ENCODE data around the gene CYP1A1.
"Not testable (repeated sequence)": the region's sequence is repeated elsewhere in the genome, so short reads cannot be mapped to it uniquely, and the experiment has no call there.

CYP1A1 gene, protein sequence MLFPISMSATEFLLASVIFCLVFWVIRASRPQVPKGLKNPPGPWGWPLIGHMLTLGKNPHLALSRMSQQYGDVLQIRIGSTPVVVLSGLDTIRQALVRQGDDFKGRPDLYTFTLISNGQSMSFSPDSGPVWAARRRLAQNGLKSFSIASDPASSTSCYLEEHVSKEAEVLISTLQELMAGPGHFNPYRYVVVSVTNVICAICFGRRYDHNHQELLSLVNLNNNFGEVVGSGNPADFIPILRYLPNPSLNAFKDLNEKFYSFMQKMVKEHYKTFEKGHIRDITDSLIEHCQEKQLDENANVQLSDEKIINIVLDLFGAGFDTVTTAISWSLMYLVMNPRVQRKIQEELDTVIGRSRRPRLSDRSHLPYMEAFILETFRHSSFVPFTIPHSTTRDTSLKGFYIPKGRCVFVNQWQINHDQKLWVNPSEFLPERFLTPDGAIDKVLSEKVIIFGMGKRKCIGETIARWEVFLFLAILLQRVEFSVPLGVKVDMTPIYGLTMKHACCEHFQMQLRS

DNA sequence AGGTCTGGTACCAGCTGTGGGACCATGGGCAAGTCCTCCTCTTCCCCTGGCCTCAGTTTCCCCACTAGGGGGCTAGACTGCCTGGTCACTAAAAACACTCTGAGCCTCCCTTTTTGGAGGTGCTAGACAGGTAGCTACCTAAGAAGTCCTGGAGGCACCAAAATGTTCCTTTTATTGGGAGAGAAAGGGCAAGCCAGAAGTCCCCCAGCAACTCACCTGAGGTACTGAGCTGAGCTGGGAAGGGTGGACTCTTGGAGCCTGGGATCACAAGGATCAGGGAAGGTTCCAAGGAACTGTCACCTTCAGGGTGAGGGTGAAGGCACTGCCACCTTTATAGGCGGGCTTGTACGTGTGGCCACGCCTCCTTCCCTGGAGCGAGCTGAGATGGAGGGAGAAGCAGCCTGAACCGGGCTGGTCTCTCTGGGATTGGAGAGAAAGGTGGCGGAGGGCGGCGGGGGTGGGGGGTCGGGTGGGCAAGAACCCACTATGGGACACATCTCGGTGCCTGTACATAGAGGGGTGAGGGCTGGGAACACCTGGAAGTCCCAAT lies at the start of gene CYP1A1:
CYP1A1 (minus strand) TSS at position 304 of the 550 bp plus-strand sequence. CDS start 2,431 bp downstream, outside the sequence.
- DNase-seq = peak; percentile 30

DNA sequence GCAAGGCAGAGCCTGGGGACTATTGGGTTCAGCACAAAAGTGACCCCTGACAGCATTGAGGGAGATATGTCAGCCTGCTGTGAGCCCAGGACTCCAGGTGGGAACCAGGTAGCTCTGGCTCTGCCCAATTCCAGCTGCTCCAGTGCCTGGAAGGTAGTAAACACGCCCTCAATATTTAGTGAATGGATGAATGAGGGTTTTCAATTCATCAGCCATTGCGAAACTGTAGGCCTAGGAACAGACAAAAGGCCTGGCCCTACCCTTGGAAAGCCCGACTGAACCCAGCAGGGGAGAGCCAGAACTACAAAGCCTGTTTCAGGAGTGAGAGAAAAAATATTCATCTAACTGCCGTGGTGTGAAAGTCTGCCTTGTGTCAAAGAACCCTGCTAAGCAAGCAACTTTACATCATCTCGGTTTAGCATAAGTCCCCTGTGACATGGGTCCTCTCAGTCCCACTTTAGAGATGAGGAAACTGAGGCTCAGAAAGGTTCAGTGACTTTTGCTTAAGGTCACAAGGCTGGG lies 48.5 kb upstream of the CYP1A1 start:
- DNase-seq = no peak

DNA sequence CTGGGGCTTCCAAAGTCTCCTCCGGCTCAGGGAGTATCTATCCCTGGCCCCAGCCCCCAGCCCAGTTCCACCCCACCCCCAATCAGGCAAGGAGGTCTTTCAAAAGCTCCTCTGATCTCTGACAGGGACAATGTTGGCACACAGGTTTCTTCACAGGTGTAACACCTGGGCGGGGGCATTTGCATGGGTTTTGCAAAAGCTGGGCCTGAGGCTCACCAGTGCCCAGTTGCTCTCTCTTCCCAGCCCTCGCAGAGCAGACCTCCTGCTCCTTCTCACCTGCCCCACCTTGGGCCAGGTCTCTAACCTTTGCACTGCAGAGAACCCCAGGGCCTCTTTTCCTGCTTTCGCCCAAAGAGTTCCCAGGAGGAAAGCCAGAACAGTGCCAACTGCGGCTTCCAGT lies 48.0 kb upstream of the CYP1A1 start:
- DNase-seq = no peak

DNA sequence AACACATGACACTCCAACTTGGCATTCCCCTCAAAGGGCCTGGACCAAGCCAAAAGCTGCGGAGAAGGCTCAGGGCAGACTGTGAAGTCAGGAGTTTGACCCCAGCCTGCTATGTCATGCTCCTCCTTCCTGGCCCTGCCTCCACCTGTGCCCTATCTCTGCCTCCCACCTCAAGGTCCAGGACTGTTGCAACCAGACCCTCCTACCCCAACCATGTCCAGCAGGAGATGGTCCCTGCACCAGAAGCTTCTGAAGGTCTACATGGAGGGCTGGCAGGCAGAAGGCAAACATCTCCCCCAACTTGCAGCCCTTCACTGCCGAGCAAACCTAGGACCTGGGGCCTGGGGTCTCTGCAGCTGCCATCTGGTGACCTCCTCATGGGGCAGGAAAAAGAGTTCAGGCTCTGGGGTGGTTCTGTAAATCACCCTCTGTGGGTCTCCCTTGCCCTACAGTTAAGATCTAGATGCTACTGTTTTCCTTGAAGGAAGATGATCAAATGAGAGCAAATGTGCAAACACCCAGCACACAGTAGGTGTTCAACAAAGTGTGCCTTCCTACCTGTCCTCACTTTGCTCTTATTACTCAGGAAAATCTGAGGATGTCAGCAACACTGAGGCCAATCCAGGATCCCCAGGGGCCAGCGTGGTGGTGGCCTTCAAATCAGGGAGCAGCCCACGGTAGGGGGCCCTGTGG lies 45.0 kb upstream of the CYP1A1 start:
- no peak for DNase-seq

DNA sequence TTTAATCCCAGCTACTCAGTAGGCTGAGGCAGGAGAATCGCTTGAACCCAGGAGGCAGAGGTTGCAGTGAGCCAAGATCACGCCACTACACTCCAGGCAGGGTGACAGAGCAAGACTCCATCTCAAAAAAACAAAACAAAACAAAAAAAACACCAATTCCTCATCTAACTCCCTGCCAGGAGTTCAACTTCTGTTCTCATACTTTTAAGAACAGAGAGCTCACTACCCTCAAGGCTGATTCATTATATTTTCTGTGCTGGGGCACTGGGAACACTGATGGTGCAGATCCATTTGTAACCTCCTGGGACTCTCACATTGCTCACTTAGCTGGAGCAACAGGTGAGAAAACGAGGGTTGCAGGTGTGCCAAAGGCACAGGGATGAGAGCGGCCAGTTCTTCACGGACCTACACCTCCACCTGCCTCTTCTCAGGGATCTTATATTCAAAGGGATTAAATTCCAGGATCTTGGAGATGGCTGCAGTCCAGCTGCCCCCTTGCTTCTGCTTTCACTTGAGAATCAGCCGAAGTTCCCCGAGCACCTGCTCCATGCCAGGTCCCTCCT lies 44.2 kb upstream of the CYP1A1 start:
- DNase-seq = no peak

DNA sequence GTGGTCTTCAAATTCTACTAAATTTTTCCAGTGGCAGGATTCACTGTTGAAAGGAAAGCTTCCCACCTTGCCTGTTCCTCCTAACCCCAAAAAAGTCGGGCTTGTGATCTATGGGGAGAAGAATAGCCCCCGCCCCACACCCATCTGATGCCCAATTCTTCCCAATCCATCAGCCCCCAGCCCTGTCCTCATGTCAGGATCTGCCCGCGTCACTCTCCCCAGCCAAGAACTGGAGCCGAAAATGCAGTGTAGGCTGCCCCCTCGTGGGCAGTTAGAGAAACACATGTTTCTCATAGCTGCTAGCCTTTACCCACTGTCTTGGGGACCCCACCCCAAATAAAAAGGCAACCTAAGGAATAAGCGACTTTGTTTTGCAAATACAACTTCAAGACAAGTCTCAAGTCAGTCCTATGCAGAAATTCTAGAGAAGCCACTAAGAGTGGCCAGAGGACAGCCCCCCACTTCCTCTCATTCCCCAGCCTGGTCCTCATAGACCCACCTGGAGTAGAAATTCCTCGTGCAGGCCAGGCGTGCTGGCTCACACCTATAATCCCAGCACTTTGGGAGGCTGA lies 43.5 kb upstream of the CYP1A1 start:
- peak; percentile 72 for DNase-seq

DNA sequence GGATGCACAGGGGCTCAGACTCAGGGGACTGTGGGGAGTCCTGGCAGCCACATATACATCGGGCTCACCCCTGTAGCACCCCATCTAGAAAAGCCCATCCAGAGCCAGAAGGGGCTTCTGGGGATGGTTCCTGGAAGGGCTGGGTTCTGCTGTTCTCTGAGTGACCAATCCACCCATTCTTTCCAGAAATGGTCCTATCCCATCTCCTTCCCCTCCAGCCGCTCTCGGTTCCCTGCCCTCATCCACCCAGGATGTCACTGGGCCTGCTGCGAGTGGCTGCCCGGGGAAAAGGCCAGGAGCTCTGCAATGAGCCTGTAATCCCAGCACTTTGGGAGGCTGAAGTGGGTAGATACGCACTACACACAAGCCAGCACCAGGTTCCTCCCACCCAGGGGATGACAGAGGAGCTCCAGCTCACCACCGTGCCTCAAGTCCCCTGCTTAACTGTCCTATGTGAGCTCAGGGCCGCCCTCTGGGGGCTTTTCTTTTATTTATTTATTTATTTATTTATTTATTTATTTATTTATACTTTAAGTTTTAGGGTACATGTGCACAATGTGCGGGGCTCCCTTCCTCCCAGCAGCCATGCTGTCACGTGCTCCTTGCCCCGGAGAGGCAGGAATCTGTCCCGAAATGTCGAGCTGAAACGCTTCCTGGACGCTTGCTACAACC lies 42.9 kb upstream of the CYP1A1 start:
- DNase-seq = no peak

DNA sequence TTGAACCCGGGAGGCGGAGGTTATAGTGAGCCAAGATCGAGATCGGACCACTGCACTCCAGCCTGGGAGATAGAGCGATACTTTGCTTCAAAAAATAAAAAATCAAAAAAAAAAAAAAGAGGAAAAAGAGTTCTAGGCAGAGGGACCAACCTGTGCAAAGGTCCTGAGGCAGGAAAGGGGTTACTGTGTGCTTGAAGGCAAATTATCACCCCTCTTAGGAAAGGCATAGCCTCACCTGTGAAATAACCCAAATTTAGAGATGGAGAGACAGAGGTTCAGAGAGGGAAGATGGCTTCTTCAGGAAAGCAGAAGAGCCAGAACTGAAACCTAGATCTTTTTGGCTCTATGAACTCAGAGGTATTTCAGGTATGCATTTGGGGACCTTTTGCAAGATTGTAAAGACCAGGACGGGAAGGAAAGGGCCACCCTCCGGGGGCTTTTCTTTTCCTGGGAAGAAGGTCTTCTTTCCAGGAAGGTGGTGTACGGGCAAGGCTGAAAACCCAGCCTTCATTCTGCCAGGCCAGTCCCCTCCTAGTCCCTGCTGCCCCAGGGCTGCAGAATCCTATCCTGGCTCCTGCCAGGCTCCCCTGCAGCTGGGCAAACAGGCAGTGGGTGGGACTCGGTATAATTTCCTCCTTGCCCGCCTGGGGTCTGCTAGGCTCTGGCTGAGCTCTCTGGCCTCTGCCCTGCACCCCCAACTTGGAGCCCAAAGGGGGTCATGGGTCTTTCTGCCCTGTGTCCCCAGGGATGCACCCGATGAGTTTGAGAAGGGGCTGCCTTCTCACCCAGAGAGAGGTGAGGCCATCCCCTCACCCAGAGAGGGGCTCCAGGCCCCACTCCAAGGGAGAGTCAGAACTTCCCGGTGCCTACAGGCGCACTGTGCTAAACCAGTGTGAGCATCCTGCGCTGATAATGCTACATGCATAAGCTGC lies 42.1 kb upstream of the CYP1A1 start:
- no peak for DNase-seq

DNA sequence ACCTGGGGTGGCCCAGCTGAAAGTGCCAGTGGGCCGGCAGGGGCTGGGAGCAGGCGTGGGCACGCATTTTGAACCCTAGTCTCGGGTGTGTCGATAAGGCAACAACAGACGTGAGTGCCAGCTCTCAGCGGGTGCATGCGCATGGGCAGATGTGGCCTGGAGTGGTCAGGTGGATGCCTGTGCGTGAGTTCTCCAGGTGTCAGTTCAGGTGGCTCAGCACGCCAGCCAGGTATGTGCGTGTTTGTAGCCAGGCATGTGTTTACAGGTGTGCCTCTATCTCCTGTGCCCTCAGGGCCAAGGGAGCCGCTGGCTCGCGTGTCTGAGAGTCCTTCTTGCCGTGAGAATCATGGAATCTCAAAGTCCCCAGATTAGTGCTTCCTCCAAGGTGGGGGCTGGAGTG lies 38.1 kb upstream of the CYP1A1 start:
- no peak for DNase-seq

DNA sequence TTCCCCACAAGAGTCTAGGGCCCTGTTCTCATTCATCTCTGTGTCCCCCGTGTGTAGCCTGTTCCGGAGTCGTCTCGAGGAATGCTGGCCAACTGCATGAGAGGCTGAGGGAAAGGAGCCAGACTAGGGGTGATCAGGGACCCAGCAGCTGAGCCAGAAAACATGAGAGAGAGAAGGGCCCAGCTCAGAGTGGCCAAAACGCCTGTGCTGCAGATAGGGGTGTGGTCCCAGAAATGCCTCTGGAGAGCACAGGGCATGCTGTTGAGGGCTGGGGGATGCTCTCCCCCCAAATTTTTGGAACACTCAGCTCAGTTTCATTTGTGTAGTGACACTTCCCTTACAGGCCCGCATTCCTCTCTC lies 37.4 kb upstream of the CYP1A1 start:
- no peak for DNase-seq

DNA sequence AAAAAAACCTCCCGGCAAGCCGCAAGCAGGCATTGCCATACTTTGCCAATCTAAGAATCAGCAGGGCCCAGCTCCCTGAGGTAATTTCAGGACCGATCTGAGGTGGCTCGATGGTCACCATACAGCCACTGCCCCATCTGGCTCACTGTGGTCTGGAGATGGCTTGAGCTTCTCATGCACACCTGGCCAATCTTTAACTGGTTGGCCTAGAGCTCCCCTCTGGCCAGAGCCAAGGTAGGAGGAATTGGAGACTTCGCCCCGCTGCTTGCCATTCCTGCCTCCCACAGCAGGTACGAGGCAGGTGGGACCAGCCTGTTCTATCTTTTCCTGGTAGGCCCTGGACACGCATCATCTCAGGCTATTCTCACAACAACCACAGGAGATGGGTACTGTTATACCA lies 33.4 kb upstream of the CYP1A1 start:
- DNase-seq = no peak

DNA sequence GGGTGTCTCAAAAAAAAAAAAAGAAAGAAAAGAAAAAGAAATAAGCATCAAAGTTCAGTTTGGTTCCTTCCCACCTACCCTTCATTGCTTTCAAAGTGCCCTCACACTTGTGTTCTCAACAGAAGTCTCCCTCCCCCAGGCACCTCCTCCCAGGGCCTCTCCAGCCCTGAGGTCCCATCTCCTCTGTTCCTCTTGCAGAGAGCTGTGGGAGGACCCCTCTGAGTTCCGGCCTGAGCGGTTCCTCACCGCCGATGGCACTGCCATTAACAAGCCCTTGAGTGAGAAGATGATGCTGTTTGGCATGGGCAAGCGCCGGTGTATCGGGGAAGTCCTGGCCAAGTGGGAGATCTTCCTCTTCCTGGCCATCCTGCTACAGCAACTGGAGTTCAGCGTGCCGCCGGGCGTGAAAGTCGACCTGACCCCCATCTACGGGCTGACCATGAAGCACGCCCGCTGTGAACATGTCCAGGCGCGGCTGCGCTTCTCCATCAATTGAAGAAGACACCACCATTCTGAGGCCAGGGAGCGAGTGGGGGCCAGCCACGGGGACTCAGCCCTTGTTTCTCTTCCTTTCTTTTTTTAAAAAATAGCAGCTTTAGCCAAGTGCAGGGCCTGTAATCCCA lies 29.4 kb upstream of the CYP1A1 start:
- no peak for DNase-seq

DNA sequence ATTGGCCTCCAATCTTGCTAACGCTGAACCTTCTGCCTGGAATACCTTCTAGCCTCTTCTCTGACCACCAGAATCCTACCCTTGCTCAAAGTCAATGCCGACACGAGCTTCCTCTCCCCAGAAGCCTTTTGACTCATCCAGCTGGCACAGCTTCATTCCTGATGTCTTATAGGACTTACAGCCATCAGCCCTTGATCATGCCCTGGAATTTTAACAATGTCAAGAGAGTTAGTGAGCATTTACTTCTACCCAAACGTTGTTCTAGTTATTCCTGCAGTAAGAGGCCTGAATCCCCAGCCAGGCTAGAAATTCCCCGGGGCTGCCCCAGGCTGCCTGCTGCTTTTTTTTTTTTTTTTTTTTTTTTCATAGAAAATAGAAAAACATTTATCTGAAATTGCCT lies 27.2 kb upstream of the CYP1A1 start:
- no peak for DNase-seq

DNA sequence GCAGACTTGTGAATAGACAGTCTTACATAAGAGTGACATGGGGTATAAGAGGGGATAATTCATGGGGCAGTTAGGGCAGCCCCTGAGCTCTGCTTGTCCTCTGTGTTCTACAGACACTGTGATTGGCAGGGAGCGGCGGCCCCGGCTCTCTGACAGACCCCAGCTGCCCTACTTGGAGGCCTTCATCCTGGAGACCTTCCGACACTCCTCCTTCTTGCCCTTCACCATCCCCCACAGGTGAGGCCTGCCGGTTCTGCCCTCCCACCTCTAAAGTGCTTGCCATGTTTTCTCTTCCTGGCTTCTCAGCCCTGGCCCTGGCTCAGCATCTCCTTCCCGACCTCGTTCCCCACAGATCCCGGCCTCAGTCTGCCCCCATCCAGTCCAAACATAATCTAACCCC lies 26.7 kb upstream of the CYP1A1 start:
- DNase-seq = no peak

DNA sequence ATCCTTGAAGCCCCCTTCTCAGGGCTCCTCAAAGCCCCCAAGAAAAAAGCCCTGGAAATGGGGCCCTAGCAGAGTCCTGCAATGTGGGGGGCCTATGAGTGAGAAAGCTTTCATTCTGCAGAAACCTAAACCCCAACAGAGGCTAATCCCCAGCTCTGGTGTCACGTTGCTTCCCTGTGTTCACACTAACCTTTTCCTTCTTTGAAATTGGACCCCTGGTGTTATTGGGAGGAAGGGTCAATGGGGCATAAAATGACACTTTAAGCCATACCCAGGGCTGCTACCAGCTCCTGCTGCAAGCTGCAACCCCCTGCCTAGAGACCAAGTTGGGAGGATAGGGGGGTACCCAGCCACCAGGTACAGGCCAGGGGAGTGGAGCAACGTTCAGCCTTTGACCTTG lies 25.4 kb upstream of the CYP1A1 start:
- no peak for DNase-seq

DNA sequence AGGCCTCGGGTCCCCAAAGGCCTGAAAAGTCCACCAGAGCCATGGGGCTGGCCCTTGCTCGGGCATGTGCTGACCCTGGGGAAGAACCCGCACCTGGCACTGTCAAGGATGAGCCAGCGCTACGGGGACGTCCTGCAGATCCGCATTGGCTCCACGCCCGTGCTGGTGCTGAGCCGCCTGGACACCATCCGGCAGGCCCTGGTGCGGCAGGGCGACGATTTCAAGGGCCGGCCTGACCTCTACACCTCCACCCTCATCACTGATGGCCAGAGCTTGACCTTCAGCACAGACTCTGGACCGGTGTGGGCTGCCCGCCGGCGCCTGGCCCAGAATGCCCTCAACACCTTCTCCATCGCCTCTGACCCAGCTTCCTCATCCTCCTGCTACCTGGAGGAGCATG lies 24.5 kb upstream of the CYP1A1 start:
- no peak for DNase-seq

DNA sequence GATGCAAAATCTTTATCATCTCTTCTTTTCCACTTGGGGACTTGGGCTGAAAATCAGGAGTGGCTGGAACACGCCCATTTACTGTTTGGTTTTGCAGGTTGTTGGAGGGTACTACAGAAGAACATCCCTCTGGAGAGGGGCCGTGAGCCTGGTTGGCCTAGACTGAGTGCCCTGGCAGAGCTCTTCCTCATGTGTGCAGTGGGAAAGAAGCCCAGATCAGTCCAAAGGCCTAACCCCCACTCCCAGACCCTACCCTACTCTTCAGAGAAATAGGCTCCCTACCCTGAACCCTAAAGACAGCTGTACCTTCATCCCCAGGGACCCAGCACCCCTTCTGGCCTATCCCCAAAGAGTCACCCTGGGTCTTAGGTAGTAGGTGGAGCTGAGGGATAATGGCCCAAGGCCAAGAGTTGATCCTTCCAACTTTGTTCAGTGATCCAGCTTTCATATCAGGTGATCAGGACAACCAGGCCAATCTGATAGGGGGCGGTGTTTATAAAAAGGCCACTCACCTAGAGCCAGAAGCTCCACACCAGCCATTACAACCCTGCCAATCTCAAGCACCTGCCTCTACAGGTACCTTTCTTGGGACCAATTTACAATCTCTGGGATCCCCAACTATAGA lies 23.1 kb upstream of the CYP1A1 start, which contains the start of gene CYP1A2:
CYP1A2 (plus strand) TSS at position 524 of the 625 bp plus-strand sequence. CDS start 894 bp downstream, outside the sequence.
- DNase-seq = no peak

DNA sequence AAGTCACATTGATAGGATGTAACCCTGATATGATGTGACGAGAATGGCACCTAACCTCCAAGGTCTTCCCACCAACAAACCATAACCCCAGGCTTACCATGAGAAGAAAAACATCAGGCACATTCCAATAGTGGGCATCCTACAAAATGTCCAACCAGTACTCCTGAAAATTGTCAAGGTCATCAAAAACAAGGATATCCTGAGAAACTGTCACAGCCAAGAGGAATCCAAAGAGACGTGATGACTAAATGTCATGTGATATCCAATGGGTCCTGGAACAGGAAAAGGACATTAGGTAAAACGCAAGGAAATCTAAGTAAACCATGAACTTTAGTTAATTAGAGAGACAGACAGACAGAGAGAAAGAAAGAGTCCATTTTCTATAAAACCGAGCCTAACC lies 21.1 kb upstream of the CYP1A1 start:
- no peak for DNase-seq

DNA sequence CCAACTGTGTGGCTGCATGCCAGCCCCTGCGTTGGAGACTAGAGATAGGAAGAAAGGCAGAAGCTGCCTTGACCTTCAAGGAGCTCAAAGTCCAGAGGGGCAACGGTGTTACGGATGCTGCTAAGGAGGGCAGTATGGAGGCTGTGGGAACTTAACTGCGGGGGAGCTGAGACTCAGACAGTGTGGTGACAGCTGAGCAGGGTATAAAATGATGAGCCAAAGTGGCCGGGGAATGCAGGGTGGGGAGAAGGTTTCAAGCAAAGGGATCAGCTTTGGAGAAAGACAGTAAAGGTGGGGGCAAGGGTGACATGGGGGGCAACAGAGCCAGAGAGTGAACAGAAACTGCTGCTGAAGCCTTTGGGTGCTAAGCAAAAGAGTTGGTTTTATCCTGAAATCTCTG lies 17.1 kb upstream of the CYP1A1 start:
- DNase-seq = no peak

DNA sequence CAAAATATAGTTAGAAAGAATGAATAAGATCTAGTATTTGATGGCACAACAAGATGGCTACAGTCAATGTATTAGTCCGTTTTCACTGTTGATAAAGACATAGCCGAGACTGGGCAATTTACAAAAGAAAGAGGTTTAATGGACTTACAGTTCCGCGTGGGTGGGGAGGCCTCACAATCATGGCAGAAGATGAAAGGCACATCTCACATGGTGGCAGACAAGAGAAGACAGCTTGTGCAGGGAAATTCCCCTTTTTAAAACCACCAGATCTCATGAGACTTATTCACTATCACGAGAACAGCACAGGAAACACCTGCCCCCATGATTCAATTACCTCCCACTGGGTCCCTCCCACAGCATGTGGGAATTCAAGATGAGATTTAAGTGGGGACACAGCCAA lies 12.9 kb upstream of the CYP1A1 start:
- not testable (repeated sequence) for DNase-seq
